HepG2 (cell line): ENCODE measurements around the gene SLC12A5. TPM values are rescaled to one million over a fixed set of nuclear protein-coding genes. Genes with fewer than 3 reads are reported as not detected.

Experiments
- ATF7-NPFF ChIP-seq: sonication (generic); formaldehyde crosslinking; IDR thresholded peaks from 2 replicates; pipeline ENCODE4 v1.8.1; 2023; ENCODE audit warnings: mild to moderate bottlenecking, low read depth, missing genetic modification reagents, moderate library complexity
- ATRX ChIP-seq: sonication (generic); formaldehyde crosslinking; IDR thresholded peaks from 2 replicates; pipeline ENCODE4 v1.4.0; 2020; ENCODE audit warnings: missing genetic modification reagents, borderline replicate concordance
- BCL6 ChIP-seq: IDR thresholded peaks from 2 replicates; pipeline ENCODE4 v1.6.1; 2016; ENCODE audit warnings: missing genetic modification reagents, missing compliant biosample characterization
- DDIT3 ChIP-seq: sonication (generic); formaldehyde crosslinking; IDR thresholded peaks from 2 replicates; pipeline ENCODE4 v1.4.0; 2020; ENCODE audit warnings: mild to moderate bottlenecking, missing genetic modification reagents
- DPF2 ChIP-seq: sonication (generic); formaldehyde crosslinking; IDR thresholded peaks from 2 replicates; pipeline ENCODE4 v1.4.0; 2020; ENCODE audit warnings: mild to moderate bottlenecking, low read depth, missing genetic modification reagents, borderline replicate concordance
- ESRRA ChIP-seq: sonication (generic); formaldehyde crosslinking; IDR thresholded peaks from 2 replicates; pipeline ENCODE4 v1.5.1; 2020; ENCODE audit warnings: mild to moderate bottlenecking, low read depth, missing genetic modification reagents
- FOXA3 ChIP-seq: IDR thresholded peaks from 2 replicates; pipeline ENCODE4 v1.6.1; 2016; ENCODE audit warnings: missing genetic modification reagents, missing compliant biosample characterization
- HBP1 ChIP-seq: IDR thresholded peaks from 2 replicates; pipeline ENCODE4 v1.6.1; 2016; ENCODE audit warnings: low read depth, control low read depth
- JDP2 ChIP-seq: sonication (generic); formaldehyde crosslinking; IDR thresholded peaks from 2 replicates; pipeline ENCODE4 v1.8.1; 2022; ENCODE audit warnings: missing genetic modification reagents, borderline replicate concordance
- NKX3-1 ChIP-seq: sonication (generic); formaldehyde crosslinking; IDR thresholded peaks from 2 replicates; pipeline ENCODE4 v1.5.0; 2020; ENCODE audit warnings: missing genetic modification reagents
- PHF21A ChIP-seq: sonication (generic); formaldehyde crosslinking; IDR thresholded peaks from 2 replicates; pipeline ENCODE4 v1.5.0; 2020; ENCODE audit warnings: mild to moderate bottlenecking, missing genetic modification reagents
- POLR2A ChIP-seq, 2 experiments: IDR thresholded peaks; 2 replicates each; pipeline ENCODE4 v1.6.1; 2011; ENCODE audit warnings: low read depth in 2 of 2, low read length in 2 of 2, mild to moderate bottlenecking in 1 of 2, moderate library complexity in 1 of 2; ENCODE audit not compliant: insufficient read depth in 1 of 2
- SPEN ChIP-seq: sonication (generic); formaldehyde crosslinking; IDR thresholded peaks from 2 replicates; pipeline ENCODE4 v1.5.1; 2020; ENCODE audit warnings: low read depth, mild to moderate bottlenecking, missing genetic modification reagents
- TCF7 ChIP-seq: sonication (generic); IDR thresholded peaks from 2 replicates; pipeline ENCODE4 v1.6.1; 2016; ENCODE audit warnings: antibody characterized with exemption, low read depth
- XRCC5 ChIP-seq: fragments of 200-400 bp; formaldehyde crosslinking; optimal IDR thresholded peaks from 2 replicates; pipeline ENCODE3; 2017; ENCODE audit warnings: mild to moderate bottlenecking, low read length
- ZBTB25 ChIP-seq: IDR thresholded peaks from 2 replicates; pipeline ENCODE4 v1.6.1; 2018; ENCODE audit warnings: missing genetic modification reagents
- ZFP37 ChIP-seq: sonication (generic); formaldehyde crosslinking; IDR thresholded peaks from 2 replicates; pipeline ENCODE4 v1.4.0; 2020; ENCODE audit warnings: missing genetic modification reagents, borderline replicate concordance
- ZNF496 ChIP-seq: sonication (generic); formaldehyde crosslinking; IDR thresholded peaks from 2 replicates; pipeline ENCODE4 v1.8.1; 2023; ENCODE audit warnings: mild to moderate bottlenecking, moderate library complexity, missing genetic modification reagents; ENCODE audit not compliant: insufficient replicate concordance
- ZNF691 ChIP-seq: sonication (generic); formaldehyde crosslinking; IDR thresholded peaks from 2 replicates; pipeline ENCODE4 v1.4.0; 2020; ENCODE audit warnings: missing genetic modification reagents, low read depth, mild to moderate bottlenecking, borderline replicate concordance
- ZZZ3 ChIP-seq: sonication (generic); formaldehyde crosslinking; IDR thresholded peaks from 2 replicates; pipeline ENCODE4 v1.4.0; 2020; ENCODE audit warnings: missing genetic modification reagents, mild to moderate bottlenecking, borderline replicate concordance
- polyA plus RNA-seq, 8 experiments: library from polyadenylated mRNA; depleted of rRNA in 3 of 8; stranded (reverse) in 7 of 8; unstranded in 1 of 8; fragments of >200 nt; fragmentation: Illumina TruSeq in 4 of 8; extraction: Trizol in 4 of 8; gene quantifications; 2 replicates each; pipeline versions ENCODE4 v1.2.1 to v1.2.3, GENCODE V29; 2011 to 2016; ENCODE audit warnings: low read depth in 4 of 8, missing spikeins in 1 of 8, mixed read lengths in 1 of 8; ENCODE audit not compliant: insufficient read depth in 1 of 8
- total RNA-seq, 5 experiments: library from RNA; depleted of rRNA; stranded (reverse); fragments of >200 nt; fragmentation: Illumina TruSeq; extraction: Trizol; gene quantifications; 2 replicates each; pipeline ENCODE4 v1.2.3, GENCODE V29; 2016; ENCODE audit warnings: low read depth in 1 of 5
- TF ChIP-seq, protein P1 (sequence below): sonication (generic); formaldehyde crosslinking; IDR thresholded peaks from 2 replicates; pipeline ENCODE4 v1.8.0; 2022; ENCODE audit warnings: mild to moderate bottlenecking, missing genetic modification reagents, moderate library complexity
- TF ChIP-seq, protein P2 (sequence below): sonication (generic); formaldehyde crosslinking; IDR thresholded peaks from 2 replicates; pipeline ENCODE4 v1.8.1; 2023; ENCODE audit warnings: missing genetic modification reagents, inconsistent platforms, borderline replicate concordance

The SLC12A5 gene
- total and polyA plus RNA-seq, 2 of the 13 experiments (the other 11 are each of a cell fraction or from before 2014, with no cell fraction given) = 4.3 to 5.4 TPM

GRCh38 chr20:46014517-46015396 lies 14.3 kb upstream of the SLC12A5 start (continued):
- TF ChIP-seq FOXA3 (CRISPR knock-in tag) (peak; percentile 96), JDP2 (no peak), TCF7 (peak; percentile 84), BCL6 (CRISPR knock-in tag) (peak; percentile 99), ZBTB25 (CRISPR knock-in tag) (peak; percentile 32; the same call in 1 of the 2 replicates), DPF2 (CRISPR knock-in tag) (peak; percentile 59; the same call in 1 of the 2 replicates), SPEN (CRISPR knock-in tag) (peak; percentile 39; the same call in 1 of the 2 replicates), NKX3-1 (CRISPR knock-in tag) (peak; percentile 58), DDIT3 (CRISPR knock-in tag) (0 out of 2 replicates have a peak, but pooled peaks have one; percentile 66), ATRX (CRISPR knock-in tag) (no peak), ZNF496 (no peak), ATF7-NPFF (CRISPR knock-in tag) (0 out of 2 replicates have a peak, but pooled peaks have one; percentile 45), POLR2A (IDR thresholded peaks at IDR 0.05; ENCODE audit: insufficient read depth in 1 of 2, low read depth in 2 of 2, low read length in 2 of 2) (no peak), ZFP37 (CRISPR knock-in tag) (0 out of 2 replicates have a peak, but pooled peaks have one; percentile 33), HBP1 (CRISPR knock-in tag) (0 out of 2 replicates have a peak, but pooled peaks have one; percentile 28), ZZZ3 (no peak), XRCC5 (peak; percentile 67), ESRRA (CRISPR knock-in tag) (peak; percentile 95), ZNF691 (CRISPR knock-in tag) (0 out of 2 replicates have a peak, but pooled peaks have one; percentile 37), PHF21A (CRISPR knock-in tag) (0 out of 2 replicates have a peak, but pooled peaks have one; percentile 40)
- TF ChIP-seq, protein P1, sequence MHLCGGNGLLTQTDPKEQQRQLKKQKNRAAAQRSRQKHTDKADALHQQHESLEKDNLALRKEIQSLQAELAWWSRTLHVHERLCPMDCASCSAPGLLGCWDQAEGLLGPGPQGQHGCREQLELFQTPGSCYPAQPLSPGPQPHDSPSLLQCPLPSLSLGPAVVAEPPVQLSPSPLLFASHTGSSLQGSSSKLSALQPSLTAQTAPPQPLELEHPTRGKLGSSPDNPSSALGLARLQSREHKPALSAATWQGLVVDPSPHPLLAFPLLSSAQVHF (CRISPR knock-in tag) = no peak
- TF ChIP-seq, protein P2, sequence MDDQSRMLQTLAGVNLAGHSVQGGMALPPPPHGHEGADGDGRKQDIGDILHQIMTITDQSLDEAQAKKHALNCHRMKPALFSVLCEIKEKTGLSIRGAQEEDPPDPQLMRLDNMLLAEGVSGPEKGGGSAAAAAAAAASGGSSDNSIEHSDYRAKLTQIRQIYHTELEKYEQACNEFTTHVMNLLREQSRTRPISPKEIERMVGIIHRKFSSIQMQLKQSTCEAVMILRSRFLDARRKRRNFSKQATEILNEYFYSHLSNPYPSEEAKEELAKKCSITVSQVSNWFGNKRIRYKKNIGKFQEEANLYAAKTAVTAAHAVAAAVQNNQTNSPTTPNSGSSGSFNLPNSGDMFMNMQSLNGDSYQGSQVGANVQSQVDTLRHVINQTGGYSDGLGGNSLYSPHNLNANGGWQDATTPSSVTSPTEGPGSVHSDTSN (CRISPR knock-in tag) = 0 out of 2 replicates have a peak, but pooled peaks have one; percentile 6
